Fibroblast of upper back skin (primary cell): ENCODE measurements around the gene S100A13.
"Not testable (repeated sequence)": the region's sequence is repeated elsewhere in the genome, so short reads cannot be mapped to it uniquely, and the experiment has no call there.

ENCODE experiments used
- DNase-seq: peaks from one replicate; pipeline ENCODE4 v3.0.0-alpha.2; 2013

The S100A13 gene

DNA sequence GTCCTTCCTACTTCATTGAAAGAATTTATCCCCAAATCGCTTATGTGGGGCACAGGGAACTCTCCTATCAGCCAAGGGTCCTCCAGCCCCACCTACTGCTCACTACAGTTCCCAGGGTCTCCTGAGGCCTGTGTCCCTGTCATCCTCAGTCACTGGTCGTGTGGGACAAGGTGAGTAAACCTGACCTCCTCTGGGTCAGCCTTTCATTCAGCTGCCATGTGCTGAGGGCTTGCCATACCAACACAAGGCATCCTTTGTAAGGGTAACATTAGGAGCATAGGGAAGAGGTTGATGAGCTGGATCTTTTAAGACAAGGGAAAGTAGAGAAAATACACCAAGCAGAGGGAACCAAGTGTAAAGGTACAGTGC, 20.0 kb upstream of the S100A13 start:
- DNase-seq, result no peak

DNA sequence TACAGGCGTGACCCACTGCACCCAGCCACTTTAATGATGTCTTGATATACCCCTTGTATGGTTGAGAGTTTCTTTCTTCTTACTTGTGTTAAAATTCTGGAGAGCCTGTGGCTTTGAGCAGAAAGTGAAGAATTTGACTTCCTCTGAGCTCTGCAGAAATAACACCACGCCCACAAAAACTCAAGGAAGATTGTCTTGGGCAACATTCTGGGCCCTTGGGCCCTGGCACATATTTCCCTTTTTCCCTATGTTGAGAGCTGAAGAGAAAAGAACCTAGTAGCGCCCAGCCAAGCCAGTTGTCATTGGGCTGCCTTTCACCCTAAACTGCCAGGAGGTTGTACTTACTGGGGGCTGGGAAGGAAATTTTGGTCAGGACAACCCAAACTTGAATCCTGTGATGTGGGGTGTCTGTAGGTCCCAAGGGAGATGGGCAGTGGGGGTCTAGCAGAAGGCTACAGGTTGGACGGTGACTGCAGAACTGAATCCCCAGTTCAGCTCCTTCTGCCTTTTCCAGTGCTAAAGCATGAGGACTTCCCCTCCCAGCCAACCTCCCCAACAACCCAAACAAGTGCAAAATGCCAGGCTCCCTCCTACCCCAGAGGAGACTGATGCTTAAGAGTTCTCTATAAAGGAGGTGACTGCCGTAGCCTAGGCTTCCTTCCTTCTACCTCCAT, 19.5 kb upstream of the S100A13 start:
- DNase-seq, result no peak

DNA sequence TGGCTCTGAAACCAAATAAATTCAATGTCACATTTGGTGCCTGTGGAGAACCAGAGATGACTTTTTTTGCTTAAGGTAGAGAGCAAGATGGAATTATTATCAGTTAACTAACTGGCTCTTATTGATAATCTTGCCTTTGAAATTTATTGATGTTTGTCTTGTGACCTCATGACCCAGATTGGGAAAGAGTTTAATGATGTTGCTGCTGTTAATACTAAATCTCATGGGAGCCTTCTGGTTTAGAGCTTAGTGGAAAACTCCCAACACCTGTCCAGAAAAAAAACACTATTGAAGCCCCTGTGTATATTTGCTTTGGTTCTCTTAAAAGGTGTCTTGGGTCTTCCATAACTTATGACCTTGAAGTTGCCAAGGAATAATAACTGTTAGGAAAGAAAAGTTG, 16.5 kb upstream of the S100A13 start:
- no peak for DNase-seq

GRCh38 chr1:153643100-153643499, 15.8 kb upstream of the S100A13 start:
- no peak for DNase-seq

DNA sequence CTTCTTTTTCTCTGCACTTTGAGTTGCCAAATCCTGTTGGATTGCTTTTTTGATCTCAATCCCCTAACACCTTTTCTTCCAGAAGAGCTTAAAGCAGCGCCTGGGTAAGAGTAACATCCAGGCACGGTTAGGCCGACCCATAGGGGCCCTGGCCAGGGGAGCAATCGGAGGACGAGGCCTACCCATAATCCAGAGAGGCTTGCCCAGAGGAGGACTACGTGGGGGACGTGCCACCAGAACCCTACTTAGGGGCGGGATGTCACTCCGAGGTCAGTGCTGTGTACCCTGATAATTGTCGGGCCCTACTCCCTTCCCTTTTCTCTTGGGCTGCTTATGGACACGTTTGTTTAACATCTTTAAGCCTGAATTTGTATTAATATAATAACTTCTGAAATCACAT, 14.9 kb upstream of the S100A13 start:
- DNase-seq, result no peak

DNA sequence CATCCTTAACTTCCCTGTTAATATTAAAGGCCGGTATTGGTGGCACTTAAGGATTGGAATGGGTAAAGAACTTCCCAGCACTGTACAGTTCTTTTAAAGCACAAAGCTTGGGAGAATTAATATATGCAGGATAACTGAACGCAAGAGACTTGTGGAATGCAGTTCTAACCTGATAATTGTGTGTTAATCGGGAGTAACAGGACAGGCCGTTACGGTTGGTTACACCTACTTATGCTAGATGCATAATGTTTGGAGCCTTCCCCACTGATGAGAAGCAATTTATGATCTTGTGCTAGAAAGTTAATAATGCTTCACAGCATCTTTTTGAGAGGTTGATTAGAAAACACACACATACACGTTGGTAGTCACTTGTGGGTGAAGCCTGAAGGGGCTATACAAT, 13.6 kb upstream of the S100A13 start:
- no peak for DNase-seq

GRCh38 chr1:153640213-153640612, 12.9 kb upstream of the S100A13 start:
- DNase-seq, result not testable (repeated sequence)

GRCh38 chr1:153639280-153639679, 12.0 kb upstream of the S100A13 start:
- DNase-seq, result no peak

DNA sequence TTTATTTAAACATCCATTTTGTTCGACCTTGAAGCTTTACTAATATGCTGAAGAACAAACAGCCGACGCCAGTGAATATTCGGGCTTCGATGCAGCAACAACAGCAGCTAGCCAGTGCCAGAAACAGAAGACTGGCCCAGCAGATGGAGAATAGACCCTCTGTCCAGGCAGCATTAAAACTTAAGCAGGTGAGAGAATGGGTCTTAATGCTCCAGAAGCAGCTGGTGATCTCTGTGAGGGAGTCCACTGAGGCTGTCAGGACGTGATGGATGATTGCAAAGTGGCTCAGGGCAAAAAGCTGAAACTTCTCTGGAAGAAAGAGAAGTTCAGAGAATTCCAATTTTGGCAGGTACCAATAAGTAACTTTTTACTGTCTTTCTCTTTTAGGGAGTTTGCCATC, 11.0 kb upstream of the S100A13 start:
- no peak for DNase-seq

- DNase-seq, result no peak
Observed at GRCh38 chr1:153636312-153636711, 9.0 kb upstream of the S100A13 start.

DNA sequence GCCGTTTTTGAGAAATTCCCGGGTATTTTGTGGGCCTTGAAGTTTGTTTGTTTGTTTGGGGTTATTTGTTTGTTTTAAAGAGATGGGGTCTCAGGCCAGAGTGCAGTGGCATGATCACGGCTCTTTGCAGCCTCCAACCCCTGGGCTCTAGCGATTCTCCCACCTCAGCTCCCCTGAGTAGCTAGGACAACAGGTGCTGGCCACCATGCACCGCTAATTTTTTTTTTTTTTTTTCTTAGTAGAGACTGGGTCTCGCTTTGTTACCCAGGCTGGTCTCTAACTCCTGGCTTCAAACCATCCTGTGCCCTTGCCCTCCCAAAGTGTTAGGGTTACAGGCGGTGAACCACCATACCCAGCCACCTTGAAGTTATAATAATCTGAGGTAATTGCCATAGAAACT, 8.6 kb upstream of the S100A13 start:
- no peak for DNase-seq

GRCh38 chr1:153633754-153634665, 6.7 kb upstream of the S100A13 start, which contains the start of gene CHTOP:
CHTOP (plus strand) TSS chr1:153634066; CDS start chr1:153636589, 2,523 bp downstream.
- peak; percentile 99 for DNase-seq

DNA sequence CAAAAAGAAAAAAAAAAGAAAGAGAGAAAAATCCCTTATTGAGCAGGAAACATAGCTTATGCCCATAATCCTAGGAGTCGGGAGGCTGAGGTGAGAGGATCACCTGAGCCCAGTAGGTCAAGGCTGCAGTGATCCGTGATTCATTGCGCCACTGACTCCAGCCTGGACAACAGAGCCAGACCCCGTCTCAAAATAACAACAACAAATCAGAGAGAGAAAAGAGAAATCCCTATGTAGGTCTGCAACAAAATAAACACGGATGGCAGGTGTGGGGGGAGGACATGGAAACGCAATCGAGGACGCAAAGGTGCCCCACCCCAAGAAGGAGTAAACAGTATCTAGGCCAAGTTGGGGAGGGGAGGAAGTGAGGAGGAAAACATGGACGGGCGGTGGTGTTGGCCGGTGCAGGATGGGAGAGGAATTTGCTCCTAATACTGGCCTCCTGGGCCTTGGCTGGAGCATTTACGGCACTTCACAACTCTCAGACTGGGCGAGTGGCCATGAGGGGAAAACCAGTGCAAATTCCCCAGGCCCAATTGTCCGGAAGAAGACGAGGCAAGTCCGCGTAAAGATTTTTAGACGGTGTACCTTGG, 6.0 kb upstream of the S100A13 start:
- no peak for DNase-seq

GRCh38 chr1:153631047-153632022, 4.0 kb upstream of the S100A13 start:
- no peak for DNase-seq

DNA sequence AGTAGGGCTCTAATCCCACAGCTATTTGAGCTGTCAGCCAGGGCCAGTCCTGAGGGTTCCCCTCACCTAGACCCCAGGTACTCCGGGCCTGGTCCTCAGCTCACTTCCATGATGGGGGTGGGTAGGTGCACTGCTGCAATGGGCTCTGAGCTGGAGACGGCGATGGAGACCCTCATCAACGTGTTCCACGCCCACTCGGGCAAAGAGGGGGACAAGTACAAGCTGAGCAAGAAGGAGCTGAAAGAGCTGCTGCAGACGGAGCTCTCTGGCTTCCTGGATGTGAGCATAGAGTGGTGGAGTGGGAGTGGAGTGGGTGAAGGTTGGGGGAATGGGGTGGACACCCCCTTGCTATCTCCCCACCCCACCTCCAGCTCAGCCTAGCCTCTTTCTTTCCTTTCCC, 3.1 kb upstream of the S100A13 start:
- no peak for DNase-seq

DNA sequence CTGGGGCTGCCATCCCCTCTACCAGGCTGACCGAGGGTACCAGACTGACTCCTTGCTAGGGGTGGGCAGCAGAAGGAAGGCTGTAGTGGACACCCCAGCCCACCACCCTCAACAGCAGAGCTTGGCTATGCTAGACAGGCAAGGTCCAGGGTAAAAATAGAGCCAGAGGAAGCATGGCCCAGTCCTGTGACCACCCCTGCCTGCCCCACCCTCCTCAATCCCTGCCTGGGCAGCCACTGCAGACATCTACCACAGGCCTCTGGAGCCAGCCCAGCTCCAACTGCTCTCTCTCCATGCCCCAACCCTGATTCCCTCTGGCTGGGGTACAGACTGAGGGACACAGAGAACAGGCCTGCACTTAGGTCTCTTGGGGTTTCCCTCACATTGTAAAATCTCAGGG, 2.7 kb upstream of the S100A13 start:
- no peak for DNase-seq

DNA sequence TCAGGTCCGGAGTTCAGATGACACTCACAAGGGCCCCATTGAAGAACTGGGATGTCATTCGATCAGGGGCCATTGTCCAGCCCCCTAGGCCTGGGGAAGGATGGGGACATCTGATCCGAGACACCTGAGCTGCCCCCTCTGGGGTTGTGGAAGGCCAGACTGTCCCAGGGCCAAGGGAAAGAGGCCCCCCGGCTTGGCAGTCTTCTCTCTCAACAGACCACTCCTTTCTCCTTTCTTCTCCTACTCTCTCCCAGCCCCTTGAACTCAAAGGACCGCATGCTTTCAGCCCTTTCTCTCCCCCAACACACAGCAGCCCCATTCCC, 2.0 kb upstream of the S100A13 start:
- no peak for DNase-seq

GRCh38 chr1:153628638-153629342, 1.5 kb upstream of the S100A13 start:
- no peak for DNase-seq

DNA sequence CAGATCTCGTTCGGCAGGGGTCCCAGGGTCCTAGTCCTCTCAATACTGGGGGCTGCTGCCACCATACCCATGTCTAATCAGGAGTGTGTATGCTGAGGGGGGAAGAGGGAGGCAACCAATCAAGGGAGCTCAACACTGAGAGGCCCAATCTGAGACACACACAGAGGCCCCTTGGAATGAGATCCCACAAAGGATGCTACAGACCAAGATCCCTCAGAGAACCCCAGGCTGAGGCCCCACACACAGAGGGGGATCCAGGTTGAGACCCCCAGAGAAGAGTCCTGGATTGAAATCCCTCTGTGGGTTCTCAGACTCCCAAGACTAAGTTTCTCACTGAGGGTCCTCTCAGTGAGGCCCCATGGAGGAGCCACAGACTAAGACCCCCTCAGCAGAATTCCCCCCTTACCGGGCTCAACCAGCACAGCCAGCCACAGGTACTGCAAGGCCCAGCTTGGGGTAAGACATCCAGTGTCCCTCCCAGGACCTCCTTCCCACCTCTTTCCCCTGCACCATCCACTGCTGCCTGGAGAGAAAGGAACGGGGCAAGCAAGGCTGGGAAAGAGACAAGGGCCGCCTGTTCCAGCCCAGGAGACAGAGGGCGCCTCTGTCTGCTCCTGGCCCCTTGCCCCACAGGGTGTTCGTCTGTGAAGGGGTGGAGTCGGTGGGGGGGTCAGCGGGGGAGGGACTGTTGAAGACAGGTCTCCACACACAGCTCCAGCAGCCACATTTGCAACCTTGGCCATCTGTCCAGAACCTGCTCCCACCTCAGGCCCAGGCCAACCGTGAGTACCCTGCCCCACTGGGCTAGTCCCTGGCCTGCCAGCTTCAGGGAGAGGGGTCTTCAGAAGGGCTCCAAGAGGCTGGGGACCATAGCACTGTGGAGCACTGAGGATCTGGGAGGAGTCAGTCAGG, 666 bp upstream of the S100A13 start, which contains the start of gene S100A1:
Gene S100A1, plus strand, starts transcription at position 720 of the 912 bp plus-strand sequence. CDS start 2,088 bp downstream, outside the sequence.
- no peak for DNase-seq

GRCh38 chr1:153626477-153626903, 815 bp downstream of the S100A13 start:
- no peak for DNase-seq
